Endothelial cell of umbilical vein (primary cell): Measurements from ENCODE around the gene ZNF768. TPM values are rescaled to one million over a fixed set of nuclear protein-coding genes. Genes with fewer than 3 reads are reported as not detected.

Experiments used
- BruUV-seq: library from RNA; stranded (reverse); fragments of 400-500 nt; replicated peaks from 2 replicates; lab custom pipeline; 2021; lab: Mats Ljungman, UMichigan
- CTCF ChIA-PET: fragments of 300-600, 350-600 bp; sonication (Branson Sonifier 250); formaldehyde crosslinking; loops from one replicate; lab custom pipeline; 2021; ENCODE audit warnings: antibody characterized with exemption, inconsistent platforms; lab: Charles Lee
- POLR2A ChIA-PET: fragments of 300-600, 350-600 bp; sonication (Branson Sonifier 250); formaldehyde crosslinking; loops from one replicate; lab custom pipeline; 2021; ENCODE audit warnings: antibody characterized with exemption, inconsistent platforms; lab: Charles Lee
- DNase-seq: peaks from one replicate; pipeline ENCODE4 v3.0.0-alpha.2; 2011; ENCODE audit warnings: low read depth, low spot score
- FAIRE-seq: peaks from 2 replicates; lab custom pipeline; 2011; peaks lifted over from hg19 to GRCh38; lab: Jason Lieb, UNC
- H2AFZ ChIP-seq: 2 replicates; pipeline ENCODE4 v1.6.0; 2012; ENCODE audit warnings: low read depth, low read length, control low read depth, inconsistent platforms
- H3K27ac ChIP-seq: 2 replicates; pipeline ENCODE4 v1.5.1; 2011; ENCODE audit warnings: low read depth, mild to moderate bottlenecking, control low read depth, low read length, moderate library complexity; ENCODE audit not compliant: insufficient read depth
- H3K27me3 ChIP-seq, 2 experiments: 2 replicates each; pipeline versions ENCODE4 v1.6.0 to v1.6.1; 2011; ENCODE audit warnings: low read length in 2 of 2, mixed read lengths in 1 of 2; ENCODE audit not compliant: control insufficient read depth in 2 of 2, insufficient read depth in 2 of 2
- H3K36me3 ChIP-seq, 2 experiments: 2 replicates in 1 of 2; 3 replicates in 1 of 2; pipeline ENCODE4 v1.5.1; 2011; ENCODE audit warnings: low read length in 2 of 2, mild to moderate bottlenecking in 1 of 2, moderate library complexity in 1 of 2; ENCODE audit not compliant: control insufficient read depth in 2 of 2, insufficient read depth in 2 of 2; ENCODE audit errors: extremely low read depth in 1 of 2
- H3K4me1 ChIP-seq: 3 replicates; pipeline ENCODE4 v1.5.1; 2011; ENCODE audit warnings: mild to moderate bottlenecking, low read length; ENCODE audit not compliant: control insufficient read depth, insufficient read depth; ENCODE audit errors: extremely low read depth
- H3K4me2 ChIP-seq: 2 replicates; pipeline ENCODE4 v1.6.1; 2011; ENCODE audit warnings: low read length, control low read depth, mixed read lengths; ENCODE audit not compliant: insufficient read depth
- H3K4me3 ChIP-seq, 3 experiments: fragments of 200-600 bp in 1 of 3; sonication (generic), shearing (Covaris generic) in 1 of 3; replicated peaks in 1 of 3; 2 replicates each; pipeline ENCODE4 v1.5.1; 2011 to 2016; ENCODE audit warnings: control low read depth in 3 of 3, low read length in 3 of 3, mild to moderate bottlenecking in 2 of 3, inconsistent platforms in 1 of 3, low read depth in 1 of 3, moderate library complexity in 1 of 3; ENCODE audit not compliant: insufficient read depth in 1 of 3
- H3K79me2 ChIP-seq: 2 replicates; pipeline ENCODE4 v1.6.0; 2012; ENCODE audit warnings: low read length, inconsistent platforms; ENCODE audit not compliant: control insufficient read depth, insufficient read depth
- H3K9ac ChIP-seq: replicated peaks from 2 replicates; pipeline ENCODE3; 2011; ENCODE audit warnings: low read length, control low read depth; ENCODE audit not compliant: insufficient read depth; ENCODE audit errors: extremely low read depth
- H3K9me1 ChIP-seq: replicated peaks from 3 replicates; pipeline ENCODE4 v1.6.0; 2011; ENCODE audit warnings: mild to moderate bottlenecking, low read length; ENCODE audit not compliant: control insufficient read depth, insufficient read depth; ENCODE audit errors: extremely low read depth
- H3K9me3 ChIP-seq: replicated peaks from 2 replicates; pipeline ENCODE4 v1.5.1; 2012; ENCODE audit warnings: low read length, inconsistent platforms; ENCODE audit not compliant: control insufficient read depth, insufficient read depth
- H4K20me1 ChIP-seq: replicated peaks from 2 replicates; pipeline ENCODE3; 2011; ENCODE audit warnings: mild to moderate bottlenecking, low read length; ENCODE audit not compliant: control insufficient read depth, insufficient read depth; ENCODE audit errors: extremely low read depth
- EZH2 ChIP-seq: IDR thresholded peaks from 2 replicates; pipeline ENCODE4 v1.6.1; 2012; ENCODE audit warnings: borderline replicate concordance, low read depth, mild to moderate bottlenecking, moderate library complexity, low read length, inconsistent platforms; ENCODE audit not compliant: severe bottlenecking
- FOS ChIP-seq: IDR thresholded peaks from 2 replicates; pipeline ENCODE4 v1.6.1; 2011; ENCODE audit warnings: mild to moderate bottlenecking, low read length, moderate library complexity, borderline replicate concordance; ENCODE audit not compliant: insufficient read depth
- GATA2 ChIP-seq: IDR thresholded peaks from 2 replicates; pipeline ENCODE4 v1.7.0; 2011; ENCODE audit warnings: low read depth, mild to moderate bottlenecking, moderate library complexity, mixed read lengths, low read length; ENCODE audit not compliant: insufficient read length, insufficient read depth
- JUN ChIP-seq: IDR thresholded peaks from 2 replicates; pipeline ENCODE4 v1.6.1; 2011; ENCODE audit warnings: borderline replicate concordance, low read depth; ENCODE audit not compliant: insufficient read length, insufficient read depth
- MYC ChIP-seq: IDR thresholded peaks from one replicate; pipeline ENCODE4 v1.6.1; 2011; ENCODE audit warnings: mild to moderate bottlenecking, low read depth, low read length
- POLR2A ChIP-seq: IDR thresholded peaks from 2 replicates; pipeline ENCODE4 v1.6.1; 2012; ENCODE audit warnings: low read depth, mild to moderate bottlenecking, control low read depth, low read length
- POLR2AphosphoS5 ChIP-seq: IDR thresholded peaks from 2 replicates; pipeline ENCODE4 v1.6.1; 2012; ENCODE audit warnings: low read depth, mild to moderate bottlenecking, control low read depth, low read length, moderate library complexity; ENCODE audit not compliant: insufficient read depth
- dilution Hi-C: fragments of 300-500 bp; cut with MboI; formaldehyde crosslinking; loops from one replicate; pipeline ENCODE4 v1.15.0; 2019; ENCODE audit warnings: low sequenced_read_pairs; ENCODE audit not compliant: extremely low pct_ligation_motif_present
- intact Hi-C: fragments of 100-400 bp; cut with micrococcal nuclease; formaldehyde crosslinking; loops from one replicate; pipeline ENCODE4 v1.10.0; 2022
- polyA plus RNA-seq, 4 experiments: library from polyadenylated mRNA; depleted of rRNA in 3 of 4; stranded (reverse) in 3 of 4; unstranded in 1 of 4; fragments of >200 nt; gene quantifications; 2 replicates each; pipeline versions ENCODE4 v1.2.1 to v1.2.3, GENCODE V29; 2011 to 2012; ENCODE audit warnings: missing spikeins in 1 of 4
- total RNA-seq: library from RNA; stranded (reverse); gene quantifications from 2 replicates; pipeline ENCODE4 v1.2.3, GENCODE V29; 2021
- TF ChIP-seq, protein P1 (sequence below), 2 donors: IDR thresholded peaks; 1 replicate in 1 of 2; 2 replicates in 1 of 2; pipeline ENCODE4 v1.5.1; 2011; ENCODE audit warnings: low read length in 2 of 2, mild to moderate bottlenecking in 2 of 2, moderate library complexity in 2 of 2, control low read depth in 1 of 2, inconsistent platforms in 1 of 2, low read depth in 1 of 2; ENCODE audit not compliant: insufficient read depth in 1 of 2; ENCODE audit errors: extremely low read depth in 1 of 2

Gene ZNF768
- total and polyA plus RNA-seq, 2 donors (not counting 3 experiments of a cell fraction or from before 2014, with no cell fraction given): 24.2 to 24.7 TPM

DNA sequence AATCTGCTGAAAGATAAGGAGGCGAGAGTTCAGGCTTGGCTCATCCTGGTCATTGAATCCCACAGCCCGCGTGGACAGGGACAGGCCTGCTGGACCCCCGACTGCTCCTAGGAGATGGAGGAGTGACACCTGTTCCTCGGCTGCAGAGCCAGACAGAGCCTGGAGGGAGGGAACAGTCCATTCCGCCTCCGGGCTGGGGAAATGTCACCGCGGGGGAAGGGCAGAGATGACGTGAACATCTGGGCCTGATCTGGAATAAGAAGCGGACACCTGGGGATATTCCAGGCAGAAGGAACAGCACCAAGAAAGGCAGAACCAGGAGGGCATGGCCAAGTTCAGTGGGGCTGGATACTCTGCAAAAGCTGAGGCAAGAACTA, 6.8 kb upstream of the ZNF768 start:
- Histone ChIP-seq H3K36me3 (peaks cover 0 to 2% of the 10 kb centered on the region in 2 experiments), H3K9me3 (no peaks in the 10 kb centered on the region), H2AFZ (peak overlapping the region; percentile 5), H3K9ac (no peak overlapping the region), H3K9me1 (no peaks in the 10 kb centered on the region), H3K79me2 (peaks cover 2% of the 10 kb centered on the region), H3K4me3 (no peak overlapping the region), H3K27ac (no peak overlapping the region), H4K20me1 (no peaks in the 10 kb centered on the region), H3K4me2 (no peak overlapping the region), H3K4me1 (peaks cover 14% of the 10 kb centered on the region), H3K27me3 (no peaks in the 10 kb centered on the region)
- CTCF ChIA-PET: interaction anchor here (1.1 kb wide), 1 partner anchor 65 kb away, joined by 6 read pairs; no protein-coding TSS in a partner anchor
- POLR2A ChIA-PET: no interaction called here
- FAIRE-seq (no peak), DNase-seq (no peak)
- no peak for TF ChIP-seq POLR2A
- TF ChIP-seq, protein P1, sequence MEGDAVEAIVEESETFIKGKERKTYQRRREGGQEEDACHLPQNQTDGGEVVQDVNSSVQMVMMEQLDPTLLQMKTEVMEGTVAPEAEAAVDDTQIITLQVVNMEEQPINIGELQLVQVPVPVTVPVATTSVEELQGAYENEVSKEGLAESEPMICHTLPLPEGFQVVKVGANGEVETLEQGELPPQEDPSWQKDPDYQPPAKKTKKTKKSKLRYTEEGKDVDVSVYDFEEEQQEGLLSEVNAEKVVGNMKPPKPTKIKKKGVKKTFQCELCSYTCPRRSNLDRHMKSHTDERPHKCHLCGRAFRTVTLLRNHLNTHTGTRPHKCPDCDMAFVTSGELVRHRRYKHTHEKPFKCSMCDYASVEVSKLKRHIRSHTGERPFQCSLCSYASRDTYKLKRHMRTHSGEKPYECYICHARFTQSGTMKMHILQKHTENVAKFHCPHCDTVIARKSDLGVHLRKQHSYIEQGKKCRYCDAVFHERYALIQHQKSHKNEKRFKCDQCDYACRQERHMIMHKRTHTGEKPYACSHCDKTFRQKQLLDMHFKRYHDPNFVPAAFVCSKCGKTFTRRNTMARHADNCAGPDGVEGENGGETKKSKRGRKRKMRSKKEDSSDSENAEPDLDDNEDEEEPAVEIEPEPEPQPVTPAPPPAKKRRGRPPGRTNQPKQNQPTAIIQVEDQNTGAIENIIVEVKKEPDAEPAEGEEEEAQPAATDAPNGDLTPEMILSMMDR (IDR thresholded peaks at IDR 0.05; ENCODE audit: extremely low read depth in 1 of 2, insufficient read depth in 1 of 2, low read depth in 1 of 2, low read length in 2 of 2): no peak
- no peak for TF ChIP-seq FOS
- no peak for TF ChIP-seq EZH2
- TF ChIP-seq POLR2AphosphoS5: no peak
- no peak for TF ChIP-seq GATA2
- TF ChIP-seq MYC: no peak
- TF ChIP-seq JUN: no peak
- BruUV-seq: no TSS peak
- intact Hi-C loops: no loop called here
- dilution Hi-C loops: no loop called here
